WI38 (cell line): ENCODE measurements around the gene PDGFB.

Source experiments
- H3K4me3 ChIP-seq: 2 replicates; pipeline ENCODE4 v1.5.1; 2011; ENCODE audit warnings: low read depth, mild to moderate bottlenecking, control low read depth, low read length
- TF ChIP-seq, protein P1 (sequence below): IDR thresholded peaks from 2 replicates; pipeline ENCODE4 v1.5.1; 2012; ENCODE audit warnings: low read depth, mild to moderate bottlenecking, control low read depth, low read length

Gene PDGFB

DNA sequence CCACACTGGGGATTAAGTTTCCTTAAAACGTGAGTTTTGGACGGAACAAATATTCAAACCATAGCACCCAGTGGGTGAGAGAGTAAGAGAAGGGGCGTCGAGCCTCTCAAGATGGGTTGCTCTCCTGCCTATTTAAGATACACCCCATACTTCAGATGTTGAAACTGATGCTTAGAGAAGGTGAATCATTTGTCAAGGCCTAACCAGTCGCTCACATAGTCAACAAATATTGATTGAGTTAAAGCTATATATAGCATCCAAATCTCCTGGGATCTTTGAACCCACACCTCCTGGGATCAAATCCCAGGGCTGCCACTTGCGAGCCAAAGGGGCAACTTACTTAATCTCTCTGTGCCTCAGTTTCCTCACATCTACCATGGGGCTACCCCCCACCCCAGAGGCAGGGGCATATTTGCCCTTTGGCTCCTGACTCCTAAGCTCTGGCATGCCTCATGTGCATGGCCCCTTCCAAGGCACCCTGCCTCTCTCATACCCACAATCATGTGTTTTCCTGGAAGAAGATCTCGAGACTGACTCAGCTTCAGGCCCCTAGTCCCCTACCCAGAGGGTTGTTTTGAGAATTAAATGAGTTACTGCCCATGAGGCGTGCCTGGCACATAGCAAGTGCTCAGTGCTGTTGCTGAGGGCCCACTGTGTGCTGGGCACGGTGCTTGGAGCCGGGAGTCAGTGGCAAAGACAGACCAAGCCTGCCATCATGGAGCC, 19.0 kb upstream of the PDGFB start:
- H3K4me3 ChIP-seq: no peak overlapping the region
- TF ChIP-seq, protein P1, sequence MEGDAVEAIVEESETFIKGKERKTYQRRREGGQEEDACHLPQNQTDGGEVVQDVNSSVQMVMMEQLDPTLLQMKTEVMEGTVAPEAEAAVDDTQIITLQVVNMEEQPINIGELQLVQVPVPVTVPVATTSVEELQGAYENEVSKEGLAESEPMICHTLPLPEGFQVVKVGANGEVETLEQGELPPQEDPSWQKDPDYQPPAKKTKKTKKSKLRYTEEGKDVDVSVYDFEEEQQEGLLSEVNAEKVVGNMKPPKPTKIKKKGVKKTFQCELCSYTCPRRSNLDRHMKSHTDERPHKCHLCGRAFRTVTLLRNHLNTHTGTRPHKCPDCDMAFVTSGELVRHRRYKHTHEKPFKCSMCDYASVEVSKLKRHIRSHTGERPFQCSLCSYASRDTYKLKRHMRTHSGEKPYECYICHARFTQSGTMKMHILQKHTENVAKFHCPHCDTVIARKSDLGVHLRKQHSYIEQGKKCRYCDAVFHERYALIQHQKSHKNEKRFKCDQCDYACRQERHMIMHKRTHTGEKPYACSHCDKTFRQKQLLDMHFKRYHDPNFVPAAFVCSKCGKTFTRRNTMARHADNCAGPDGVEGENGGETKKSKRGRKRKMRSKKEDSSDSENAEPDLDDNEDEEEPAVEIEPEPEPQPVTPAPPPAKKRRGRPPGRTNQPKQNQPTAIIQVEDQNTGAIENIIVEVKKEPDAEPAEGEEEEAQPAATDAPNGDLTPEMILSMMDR: no peak

DNA sequence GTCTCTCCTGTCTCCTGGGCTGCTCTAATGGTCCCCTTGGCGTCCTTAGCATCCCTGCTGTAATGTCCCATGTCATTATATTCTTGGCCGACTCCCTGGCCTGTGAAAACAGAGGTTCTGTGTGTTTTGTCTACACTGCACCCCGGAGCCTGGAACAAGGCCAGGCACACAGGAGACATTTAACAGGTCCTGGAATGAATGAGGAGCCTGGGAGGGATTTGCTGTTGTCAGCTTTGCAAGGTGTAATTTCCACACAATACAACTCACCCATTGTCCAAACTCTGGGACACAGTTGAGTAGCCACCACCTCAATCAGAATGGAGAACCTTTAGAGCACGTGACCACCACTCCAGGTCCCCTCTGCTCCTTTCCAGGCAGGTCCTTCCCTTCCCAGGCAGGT, 14.9 kb upstream of the PDGFB start:
- TF ChIP-seq, protein P1: no peak
- H3K4me3 ChIP-seq: no peak overlapping the region

DNA sequence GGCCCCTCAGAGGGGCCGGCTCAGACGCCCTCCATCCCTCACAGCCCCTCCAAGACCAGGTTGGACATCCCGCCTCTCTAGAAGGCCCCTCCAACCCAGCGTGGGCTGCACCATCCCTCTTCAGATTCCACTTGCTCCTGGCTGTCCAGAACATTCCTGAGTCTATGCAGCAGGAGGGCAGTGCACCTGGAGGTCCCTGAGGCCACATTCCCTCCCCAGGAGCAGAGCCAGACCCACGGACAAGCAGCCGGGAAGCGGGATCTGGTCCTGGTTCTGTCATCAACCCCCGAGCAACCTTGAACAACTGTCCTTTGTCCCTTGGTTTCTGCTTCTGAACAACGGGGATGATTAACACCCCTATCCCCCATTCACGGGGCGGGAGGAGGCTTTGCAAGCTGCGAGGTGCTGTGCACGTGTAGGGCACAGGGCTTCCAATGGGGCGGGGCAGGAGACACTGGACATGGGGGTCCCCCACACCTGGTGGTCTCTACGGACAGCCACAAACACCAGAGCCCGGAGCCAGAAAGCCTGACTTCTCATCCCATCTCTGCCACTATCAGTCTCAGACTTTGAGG, 13.2 kb upstream of the PDGFB start:
- no peak overlapping the region for H3K4me3 ChIP-seq
- TF ChIP-seq, protein P1: no peak

DNA sequence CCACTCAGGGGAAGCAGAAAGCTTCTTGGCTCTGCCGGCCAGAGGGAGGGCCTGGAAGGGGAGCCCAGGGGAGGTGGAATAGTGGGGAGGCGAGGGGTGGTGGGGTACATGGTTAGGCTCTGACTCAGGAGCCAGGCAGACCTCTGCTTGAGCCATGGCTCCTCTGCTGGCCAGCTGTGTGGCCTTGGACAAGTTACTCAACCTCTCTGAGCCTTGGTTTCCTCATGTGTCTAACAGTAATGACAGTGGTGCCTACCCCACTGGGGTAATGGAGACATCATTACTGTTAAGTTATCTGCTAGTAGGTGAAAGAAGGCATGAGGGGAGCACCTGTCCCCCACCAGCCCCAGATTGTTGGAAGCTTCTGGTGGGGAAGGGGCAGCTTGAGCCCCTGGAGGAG, 12.2 kb upstream of the PDGFB start:
- TF ChIP-seq, protein P1: no peak
- no peak overlapping the region for H3K4me3 ChIP-seq

DNA sequence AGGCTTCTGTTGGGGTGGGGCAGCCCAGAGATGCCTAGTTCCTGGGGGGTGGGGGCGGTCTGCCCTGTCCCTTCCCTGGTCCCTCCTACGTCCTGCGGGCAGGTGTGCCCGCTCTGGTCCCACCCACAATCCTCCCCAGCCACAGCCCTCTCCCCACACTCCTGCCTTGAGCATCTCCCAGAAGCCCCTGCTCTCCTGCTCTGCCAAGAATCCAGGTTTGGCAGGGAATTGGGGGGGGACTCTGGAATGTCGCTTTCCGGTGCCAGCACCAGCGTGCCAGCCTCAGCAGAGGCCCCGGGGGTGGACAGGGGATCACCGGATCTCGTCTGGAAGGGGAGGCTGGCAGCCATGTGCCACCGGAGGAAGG, 11.4 kb upstream of the PDGFB start:
- TF ChIP-seq, protein P1: no peak
- H3K4me3 ChIP-seq: no peak overlapping the region

DNA sequence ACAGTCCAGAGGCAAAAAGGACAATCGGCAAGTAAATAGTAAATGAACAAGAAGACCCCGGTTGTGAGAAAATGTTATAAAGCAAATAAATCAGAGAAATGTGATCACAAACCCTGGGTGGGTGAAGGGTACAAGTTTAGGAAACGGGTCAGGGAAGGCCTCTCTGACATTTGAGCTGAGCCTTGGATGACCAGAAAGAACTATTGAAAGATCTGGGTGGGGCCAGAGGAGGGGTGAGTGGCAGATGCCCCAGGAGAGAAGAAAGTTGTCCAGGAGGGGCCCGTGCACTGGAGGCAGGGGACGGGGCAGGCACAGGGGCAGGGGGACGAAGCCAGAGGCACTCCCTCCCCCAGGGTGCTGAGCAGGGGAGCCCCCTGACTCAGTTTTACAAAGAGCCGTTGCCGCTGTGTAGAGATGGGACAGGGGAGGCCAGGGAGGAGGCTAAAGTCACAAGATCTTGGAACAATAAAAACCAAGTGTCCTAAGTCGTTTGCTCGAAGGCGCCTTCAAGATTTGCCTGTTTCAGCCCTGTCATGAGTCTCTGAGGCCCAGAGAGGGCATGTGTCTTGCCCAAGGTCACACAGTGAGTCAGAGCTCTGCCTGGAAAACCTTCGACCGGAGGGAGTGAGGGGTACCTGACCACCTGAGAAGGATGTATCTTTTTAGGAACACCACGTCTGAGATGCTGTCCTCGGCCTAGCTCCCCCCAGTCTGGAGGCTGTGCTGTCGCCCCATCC, 10.8 kb upstream of the PDGFB start:
- no peak overlapping the region for H3K4me3 ChIP-seq
- TF ChIP-seq, protein P1: no peak

DNA sequence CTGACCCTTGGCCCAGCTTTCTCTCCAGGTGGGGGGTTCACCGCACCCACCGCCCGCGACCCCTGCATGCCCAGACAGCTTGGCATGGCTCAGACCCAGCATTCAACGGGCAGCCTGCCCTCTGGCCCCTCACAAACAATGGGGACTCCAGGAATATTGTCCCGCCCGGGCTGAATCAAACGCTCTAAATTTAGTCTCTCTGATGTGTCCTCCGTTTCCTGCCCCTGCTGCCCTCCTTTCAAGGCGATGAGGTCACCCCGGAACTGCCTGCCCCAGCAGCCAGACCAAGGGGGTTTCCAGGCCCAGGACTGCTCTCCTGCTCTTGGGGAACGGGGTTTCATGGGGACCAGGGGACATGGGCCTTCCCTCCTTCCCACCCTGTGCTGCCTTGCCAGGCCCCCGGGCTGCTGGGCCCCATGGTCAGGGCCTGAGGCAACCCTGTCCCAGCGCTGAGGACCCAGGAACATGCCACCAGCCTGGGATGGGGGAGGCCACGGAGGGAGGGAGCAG, 10.1 kb upstream of the PDGFB start:
- TF ChIP-seq, protein P1: no peak
- no peak overlapping the region for H3K4me3 ChIP-seq
